ENCODE results near the gene MYO16.
"Not testable (repeated sequence)": the region's sequence is repeated elsewhere in the genome, so short reads cannot be mapped to it uniquely, and the experiment has no call there.

Gene MYO16

DNA sequence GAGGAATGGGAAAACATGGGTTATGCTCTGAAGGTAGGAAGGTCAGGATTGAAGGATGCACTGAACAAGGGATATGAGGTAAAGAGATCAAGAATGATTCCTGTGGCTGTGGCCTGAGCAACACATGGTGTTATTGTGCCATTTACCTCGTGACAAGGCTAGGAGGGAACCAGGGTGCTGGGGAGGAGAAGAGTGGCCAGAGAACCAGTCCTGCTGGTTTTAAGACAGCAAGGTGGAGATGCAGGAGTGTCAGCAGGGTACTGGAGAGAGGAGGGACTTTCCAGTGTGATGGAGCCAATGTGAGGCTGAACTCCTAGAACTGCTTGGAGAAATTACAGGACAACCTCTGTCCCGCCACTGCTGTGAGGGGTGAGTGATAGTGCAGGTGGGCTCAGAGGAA is 282.4 kb downstream of the MYO16 start:
- DNase-seq, result no peak

DNA sequence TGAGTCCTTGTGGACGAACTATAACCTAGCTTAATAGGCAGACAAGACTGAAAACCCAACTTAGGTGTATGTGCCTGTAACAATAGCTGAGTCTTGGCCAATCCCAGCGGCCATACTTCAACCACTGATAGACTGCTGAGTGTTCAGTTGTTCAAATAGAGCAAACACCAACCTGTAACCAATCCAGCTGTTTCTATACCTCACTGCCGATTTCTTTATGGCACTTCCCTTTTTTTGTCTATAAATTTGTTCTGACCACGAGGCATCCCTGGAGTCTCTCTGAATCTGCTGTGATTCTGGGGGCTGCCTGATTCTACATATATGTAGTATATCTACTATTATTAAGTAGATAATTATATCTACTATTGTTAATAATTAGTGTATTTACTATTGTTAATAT is 284.3 kb downstream of the MYO16 start:
- not testable (repeated sequence) for DNase-seq

- DNase-seq, result no peak
Measured at GRCh38 chr13:108915095-108915633, 285.8 kb downstream of the MYO16 start.

- DNase-seq, result peak; percentile 56
Measured at GRCh38 chr13:108915634-108916512, 286.5 kb downstream of the MYO16 start.

- no peak for DNase-seq
Measured at GRCh38 chr13:108917581-108917980, 288.2 kb downstream of the MYO16 start.

DNA sequence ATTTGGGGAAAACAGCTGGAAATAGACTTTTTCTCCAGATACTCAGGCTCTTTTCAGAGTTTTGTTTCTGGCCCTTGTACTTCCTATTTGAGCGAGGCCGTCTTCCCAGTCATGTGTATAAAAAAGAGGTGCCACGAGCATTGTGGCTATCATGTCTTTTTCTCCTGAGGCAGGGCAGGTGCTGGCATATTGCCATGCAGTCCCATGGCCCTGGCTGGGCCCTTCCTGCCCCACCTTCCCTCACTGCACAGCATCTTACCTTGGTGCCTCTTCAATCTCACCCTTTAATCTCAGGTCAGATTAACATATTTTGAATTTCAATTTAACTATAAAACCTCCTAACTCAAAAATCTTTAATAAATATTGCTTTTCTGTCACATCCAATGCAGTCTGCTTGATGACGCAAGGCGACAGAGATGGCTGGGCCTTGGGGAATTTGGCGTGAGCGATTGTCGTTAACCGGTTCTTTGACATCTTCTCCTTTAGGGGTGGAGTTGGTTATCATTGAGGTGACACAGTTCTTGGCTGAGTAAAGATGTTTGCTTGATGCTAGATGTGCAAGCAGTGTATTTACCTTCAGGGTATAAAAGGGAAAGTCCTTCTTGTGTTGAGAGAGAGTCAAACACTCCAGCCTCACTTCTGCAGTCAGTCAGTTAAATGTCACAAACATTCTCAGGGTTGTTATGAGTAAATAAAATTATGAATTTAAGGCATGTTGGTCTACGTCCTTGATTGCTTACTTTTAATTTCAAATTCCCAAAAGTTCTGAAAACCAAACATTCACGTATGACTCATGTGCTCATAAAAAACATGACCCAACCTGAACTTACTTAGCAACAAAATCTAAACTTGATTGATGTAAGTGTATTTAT is 289.9 kb downstream of the MYO16 start:
- DNase-seq, result no peak

DNA sequence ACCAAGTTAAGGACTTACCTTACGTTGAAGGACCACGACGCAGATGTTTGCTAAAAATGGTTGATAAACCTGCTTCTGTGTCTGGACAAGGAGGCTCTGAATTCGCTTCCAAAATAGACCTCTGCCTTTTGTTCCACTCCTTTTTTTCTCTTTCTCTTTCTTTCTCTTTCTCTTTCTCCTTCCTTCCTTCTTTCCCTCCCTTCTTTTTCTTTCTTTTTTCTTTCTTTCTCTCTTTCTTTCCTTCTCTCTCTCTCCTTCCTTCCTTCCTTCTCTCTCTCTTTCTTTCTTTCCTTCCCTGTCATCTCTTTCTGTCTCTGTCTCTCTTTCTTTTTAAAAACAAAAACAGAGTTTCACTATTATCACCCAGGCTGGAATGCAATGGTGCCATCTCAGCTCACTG is 290.7 kb downstream of the MYO16 start:
- no peak for DNase-seq

GRCh38 chr13:108921238-108921637 is 291.8 kb downstream of the MYO16 start:
- no peak for DNase-seq

DNA sequence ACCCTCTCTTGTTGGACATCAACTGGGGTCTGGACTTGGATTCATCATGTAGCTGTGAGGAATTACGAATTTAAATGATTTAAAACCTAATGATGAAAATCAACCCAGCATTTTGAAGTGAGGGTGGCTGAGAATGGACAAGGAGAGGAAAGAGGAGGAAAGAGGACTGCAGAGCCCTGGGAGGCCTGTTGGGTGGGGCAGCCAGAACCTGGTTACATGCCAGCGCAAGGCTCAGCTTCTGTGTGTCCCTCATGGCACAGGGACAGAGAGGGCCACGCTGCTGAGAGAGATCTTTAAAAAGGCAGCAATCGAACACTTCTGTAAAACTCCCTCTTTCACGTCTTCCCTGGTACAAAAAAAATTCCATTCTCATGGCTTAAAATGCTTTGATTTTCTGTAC is 292.7 kb downstream of the MYO16 start:
- no peak for DNase-seq

- DNase-seq, result no peak
Measured at GRCh38 chr13:108923386-108924047, 294.1 kb downstream of the MYO16 start.

DNA sequence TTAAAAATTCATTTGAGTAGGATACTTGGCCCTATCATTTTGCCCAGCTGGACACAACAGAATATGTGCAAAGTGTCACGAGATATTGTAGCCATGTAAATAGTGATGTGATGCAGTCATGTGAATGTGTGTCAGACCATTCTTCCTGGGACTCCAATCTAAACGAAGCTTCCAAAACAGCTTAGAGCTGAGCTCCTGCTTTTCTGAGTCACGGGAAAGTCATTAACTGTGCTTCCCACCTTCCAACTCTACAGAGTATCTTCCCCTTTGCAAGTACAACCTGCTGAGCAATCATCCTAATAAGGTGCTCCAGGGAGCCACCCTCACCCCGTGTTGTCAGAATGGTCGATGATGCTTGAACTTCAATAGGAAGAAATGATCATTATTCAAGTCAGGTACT is 294.7 kb downstream of the MYO16 start:
- DNase-seq, result no peak

DNA sequence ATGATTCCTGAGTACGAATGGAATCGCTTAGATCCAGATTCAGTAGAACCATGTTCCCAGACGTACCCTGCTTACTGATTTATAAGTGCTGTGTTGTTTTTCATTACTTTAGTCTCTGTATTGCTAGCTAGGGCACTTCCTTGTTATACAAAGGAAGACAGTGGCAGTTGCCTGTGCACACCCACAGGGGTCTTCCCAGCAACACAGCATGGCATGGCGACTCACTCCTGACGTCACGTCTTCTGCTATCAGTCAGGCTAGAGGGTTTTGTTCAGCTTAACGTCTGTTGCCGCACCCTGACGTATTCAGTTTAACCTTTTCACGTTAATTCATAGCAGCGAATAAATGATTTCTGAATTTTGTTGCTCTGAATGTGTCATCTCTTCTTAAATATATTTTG is 295.1 kb downstream of the MYO16 start:
- DNase-seq, result no peak

GRCh38 chr13:108925070-108925469 is 295.7 kb downstream of the MYO16 start:
- no peak for DNase-seq

DNA sequence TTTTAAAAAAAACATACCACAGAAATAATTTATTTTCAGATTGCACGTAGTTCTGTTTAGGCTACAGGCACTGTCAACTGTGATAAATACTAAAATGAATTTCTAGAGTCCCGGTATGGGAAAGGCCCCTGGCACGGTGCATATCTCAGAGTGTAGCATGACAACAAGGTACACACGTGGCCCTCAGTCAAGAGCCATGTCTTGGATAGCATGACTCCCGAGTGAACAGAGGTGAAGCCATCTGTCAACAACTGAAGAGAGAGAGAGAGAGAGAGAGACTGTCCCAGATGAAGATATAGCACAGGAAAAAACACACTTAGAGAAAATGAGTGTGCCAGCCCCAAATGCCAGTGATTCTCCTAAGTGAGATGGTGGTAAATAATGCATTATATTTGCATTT is 297.5 kb downstream of the MYO16 start:
- no peak for DNase-seq

- DNase-seq, result no peak
Measured at GRCh38 chr13:108927615-108928014, 298.2 kb downstream of the MYO16 start.

DNA sequence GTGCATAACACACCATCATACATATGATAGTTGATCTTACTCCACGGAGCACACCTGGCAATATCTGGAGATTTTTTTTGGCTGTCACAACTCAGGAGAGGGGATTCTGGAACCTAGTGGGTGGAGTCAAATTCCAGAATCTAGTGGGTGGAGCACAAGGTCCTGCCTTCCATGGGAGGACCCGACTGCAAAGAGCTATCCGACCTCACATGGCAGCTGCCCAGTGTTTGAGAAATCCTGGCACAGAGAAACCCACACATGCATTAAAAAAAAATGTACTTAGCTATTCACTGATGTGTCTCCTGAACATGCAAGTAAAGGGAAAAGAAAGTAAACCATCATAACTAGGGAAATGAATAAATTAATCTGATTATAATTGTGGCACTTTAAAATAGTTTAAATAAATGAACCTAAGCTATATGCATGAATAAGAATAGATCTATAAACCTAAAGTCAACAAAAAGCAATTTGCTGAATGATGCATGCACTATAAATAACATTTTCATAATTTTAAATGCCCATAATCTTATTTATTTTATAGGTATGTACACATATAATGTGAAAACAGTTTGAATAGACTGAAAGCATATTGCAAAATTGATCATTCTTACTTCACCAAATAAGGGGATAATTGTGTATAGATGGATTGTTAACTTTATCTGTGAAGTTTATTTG is 300.3 kb downstream of the MYO16 start:
- DNase-seq, result no peak

DNA sequence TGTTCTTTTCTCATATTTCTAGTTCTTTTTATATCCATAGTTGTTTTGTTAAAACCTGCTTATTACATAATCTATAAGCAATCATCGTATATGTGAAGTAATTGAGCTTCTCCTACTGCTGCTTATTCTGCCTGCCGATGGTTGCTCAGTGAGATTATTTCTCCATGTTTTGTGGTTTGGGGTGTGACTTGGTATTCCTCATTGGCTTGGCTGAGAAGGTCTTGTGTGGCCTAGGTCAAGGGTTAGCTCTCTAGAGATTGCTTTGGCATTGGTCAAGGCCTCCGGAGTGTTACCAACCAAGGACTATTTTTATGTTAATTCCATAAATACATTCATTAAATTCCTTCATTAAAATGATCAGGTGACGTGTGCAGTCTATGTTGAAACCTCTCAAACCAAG is 302.8 kb downstream of the MYO16 start:
- no peak for DNase-seq

GRCh38 chr13:108933061-108933460 is 303.6 kb downstream of the MYO16 start:
- no peak for DNase-seq

DNA sequence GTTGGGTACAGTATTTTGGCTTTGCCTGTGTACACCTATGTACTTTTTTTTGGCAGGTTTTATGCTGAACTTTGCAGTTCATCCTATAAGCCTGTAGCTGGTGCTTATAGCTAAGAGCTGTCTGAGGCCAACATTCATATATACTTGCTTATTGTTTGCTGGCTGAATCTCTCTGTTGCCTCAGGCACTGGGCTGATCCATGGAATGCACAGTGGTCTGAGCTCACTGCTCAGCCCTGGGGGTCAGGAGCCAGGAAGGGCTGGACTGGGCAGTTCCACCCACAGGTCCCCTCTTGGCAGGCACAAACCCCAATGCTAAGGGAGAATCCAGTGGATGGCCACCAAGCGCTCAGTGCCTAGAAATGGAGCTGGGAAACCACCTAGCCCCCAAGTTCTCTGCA is 308.7 kb downstream of the MYO16 start:
- DNase-seq, result no peak

- no peak for DNase-seq
Measured at GRCh38 chr13:108940121-108940520, 310.7 kb downstream of the MYO16 start.

GRCh38 chr13:108943842-108944241 is 314.4 kb downstream of the MYO16 start:
- DNase-seq, result no peak

- DNase-seq, result no peak
Measured at GRCh38 chr13:108944760-108945159, 315.3 kb downstream of the MYO16 start.
